SHP77 treated with DMSO at 0.1 percent for 48 hours (cell line): Measurements from ENCODE around the gene NR2C1.
"Not testable (repeated sequence)": the region's sequence is repeated elsewhere in the genome, so short reads cannot be mapped to it uniquely, and the experiment has no call there.

Source experiments
- DNase-seq: peaks from one replicate; lab custom pipeline; 2025; lab: John Stamatoyannopoulos, UW

NR2C1 gene

DNA sequence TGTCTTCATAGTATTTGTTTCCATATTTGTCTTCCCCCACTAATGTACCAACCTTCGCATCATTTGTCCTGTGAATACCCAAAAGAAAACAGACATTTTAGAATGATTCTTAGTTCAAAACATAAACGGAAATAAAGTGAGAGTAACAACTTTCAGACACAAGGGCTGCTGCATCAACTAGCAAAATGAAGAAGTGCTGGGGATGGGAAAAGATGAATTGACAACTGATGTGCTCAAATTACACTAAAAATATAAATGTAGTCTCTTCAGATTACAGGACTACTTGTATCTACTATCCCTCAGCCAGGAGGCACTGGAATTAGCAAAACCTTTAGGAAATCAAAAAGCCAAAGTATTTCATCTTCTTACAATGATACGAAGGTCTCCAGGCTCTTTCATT is 70.7 kb downstream of the NR2C1 start:
- no peak for DNase-seq

DNA sequence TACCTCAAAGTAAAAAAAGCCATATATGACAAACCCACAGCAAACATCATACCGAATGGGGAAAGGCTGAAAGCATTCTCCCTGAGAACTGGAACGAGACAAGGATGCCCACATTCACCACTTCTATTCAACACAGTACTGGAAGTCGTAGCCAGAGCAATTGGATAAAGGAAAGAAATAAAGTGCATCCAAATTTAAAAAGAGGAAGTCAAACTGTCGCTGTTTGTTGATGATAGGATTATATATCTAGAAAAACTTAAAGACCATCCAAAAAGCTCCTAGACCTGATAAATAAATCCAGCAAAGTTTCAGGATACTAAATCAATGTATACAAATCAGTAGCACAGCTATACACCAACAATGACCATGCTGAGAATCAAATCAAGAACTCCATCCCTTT is 75.1 kb downstream of the NR2C1 start:
- no peak for DNase-seq

DNA sequence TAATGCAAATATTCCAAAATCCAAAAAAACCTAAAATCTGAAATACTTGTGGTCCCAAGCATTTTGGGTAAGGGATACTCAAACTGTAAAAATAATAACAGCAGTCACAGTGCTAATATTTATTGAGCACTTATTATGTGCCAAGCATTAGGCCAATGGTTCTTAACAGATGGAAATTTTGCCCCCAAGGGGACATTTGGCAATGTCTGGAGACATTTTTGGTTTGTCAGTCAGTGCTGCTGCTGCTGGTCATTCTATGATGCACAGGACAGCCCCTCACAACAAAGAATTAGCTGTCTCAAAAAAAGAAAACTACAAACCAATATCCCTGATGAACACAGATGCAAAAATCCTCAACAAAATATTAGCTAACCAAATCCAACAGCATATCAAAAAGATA is 75.7 kb downstream of the NR2C1 start:
- DNase-seq: no peak

DNA sequence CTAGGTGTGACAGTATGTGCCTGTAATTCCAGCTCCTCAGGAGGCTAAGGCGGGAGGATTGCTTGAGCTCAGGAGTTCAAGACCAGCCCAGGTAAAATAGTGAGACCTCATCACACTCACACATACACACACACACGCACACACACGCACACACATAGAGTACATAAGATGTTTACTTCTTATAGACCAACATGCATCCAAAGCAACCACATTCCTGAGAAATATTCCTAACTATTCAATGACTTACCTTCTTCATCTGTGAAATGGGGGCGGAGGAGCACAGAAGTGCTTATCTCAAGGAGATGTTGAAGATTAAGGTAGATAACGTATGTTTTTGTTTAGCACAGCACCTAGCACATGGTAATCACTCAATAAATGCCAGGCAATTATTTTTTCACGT is 76.4 kb downstream of the NR2C1 start:
- no peak for DNase-seq

DNA sequence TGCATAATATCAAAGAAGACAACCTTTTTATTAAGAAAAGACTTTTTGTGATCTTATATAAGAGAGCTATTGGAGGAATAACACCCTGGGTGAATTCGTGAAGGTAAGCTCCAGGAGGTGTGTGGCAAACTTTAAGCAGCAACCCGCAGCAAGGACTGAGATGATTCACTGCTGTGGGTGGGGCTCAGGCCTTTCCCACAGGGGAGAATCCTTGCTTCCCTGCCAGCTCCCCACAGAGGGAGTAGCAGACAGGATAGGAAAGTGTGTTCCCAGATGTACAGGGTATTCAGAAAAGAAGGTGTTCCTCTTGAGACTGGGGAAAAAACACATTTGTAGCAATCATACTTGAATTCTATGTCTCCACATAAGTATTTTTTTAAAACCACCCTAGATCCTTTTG is 79.1 kb downstream of the NR2C1 start:
- DNase-seq: no peak

DNA sequence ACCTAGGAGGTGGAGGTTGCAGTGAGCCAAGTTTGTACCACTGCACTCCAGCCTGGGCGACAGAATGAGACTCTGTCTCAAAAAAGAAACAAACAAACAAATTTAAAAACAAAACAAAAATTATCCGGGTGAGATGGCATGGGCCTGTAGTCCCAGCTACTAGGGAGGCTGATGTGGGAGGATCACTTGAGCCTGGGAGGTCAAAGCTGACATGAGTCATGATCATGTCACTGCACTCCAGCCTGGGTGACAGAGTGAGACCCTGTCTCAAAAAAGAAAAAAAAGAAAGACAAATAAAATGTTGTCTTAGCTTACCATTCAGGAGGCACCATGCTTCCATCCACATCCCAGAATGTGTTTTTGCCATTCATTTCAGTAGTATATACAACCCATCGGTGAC is 79.6 kb downstream of the NR2C1 start:
- not testable (repeated sequence) for DNase-seq

DNA sequence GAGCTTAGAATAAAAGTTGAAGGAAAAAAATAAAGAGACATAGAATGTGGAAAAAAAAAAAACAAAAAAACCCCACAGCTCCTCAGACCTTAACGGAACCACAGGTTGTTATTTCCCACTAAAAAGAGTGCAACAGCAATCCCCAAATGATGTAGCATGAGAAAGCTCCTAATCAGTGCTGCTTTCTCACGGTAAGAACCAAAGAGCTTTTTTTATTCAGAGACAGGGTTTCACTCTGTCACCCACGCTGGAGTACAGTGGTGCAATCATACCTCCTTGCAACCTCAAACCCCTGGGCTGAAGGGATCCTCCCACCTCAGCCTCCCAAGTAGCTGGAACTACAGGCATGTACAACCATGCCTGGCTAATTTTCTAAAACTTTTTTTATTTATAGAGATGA is 83.2 kb downstream of the NR2C1 start:
- no peak for DNase-seq

DNA sequence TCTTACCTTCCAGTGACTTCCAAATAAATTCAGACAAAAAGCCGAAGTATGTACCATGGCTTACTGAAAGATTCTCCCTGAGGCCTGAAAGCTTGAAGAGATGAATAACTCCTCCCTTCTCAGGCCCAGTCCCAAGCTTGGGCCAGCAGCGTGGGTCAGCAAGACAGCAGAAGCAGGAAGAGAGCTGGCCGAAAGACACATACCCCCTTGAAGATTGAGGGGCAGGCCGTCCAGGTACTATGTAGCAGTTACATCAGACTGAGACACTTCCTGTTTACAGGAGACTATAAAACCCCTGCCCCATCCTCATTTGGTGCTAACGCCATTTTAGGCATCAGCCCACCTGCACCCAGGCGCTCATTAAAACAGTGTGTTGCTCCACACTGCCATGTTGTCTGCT is 84.9 kb downstream of the NR2C1 start:
- DNase-seq: no peak

DNA sequence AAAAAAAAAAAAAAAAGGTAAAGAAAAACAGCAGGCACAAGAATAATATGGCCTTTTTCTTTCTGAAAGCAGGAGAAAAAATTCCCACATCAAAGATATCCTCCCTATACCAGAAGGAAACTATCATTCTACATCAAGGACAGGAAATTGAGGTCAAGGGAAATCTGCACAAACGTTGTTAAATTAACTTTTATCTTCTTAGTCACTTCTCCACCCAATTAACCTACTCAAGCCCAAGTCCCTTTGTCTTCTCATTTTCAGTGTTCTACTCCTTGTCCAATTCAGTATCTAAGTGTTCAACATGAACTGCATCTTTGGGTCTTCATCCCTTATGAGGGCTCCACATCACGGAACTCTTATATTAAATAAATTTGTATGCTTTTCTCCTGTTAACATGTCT is 85.6 kb downstream of the NR2C1 start:
- no peak for DNase-seq

DNA sequence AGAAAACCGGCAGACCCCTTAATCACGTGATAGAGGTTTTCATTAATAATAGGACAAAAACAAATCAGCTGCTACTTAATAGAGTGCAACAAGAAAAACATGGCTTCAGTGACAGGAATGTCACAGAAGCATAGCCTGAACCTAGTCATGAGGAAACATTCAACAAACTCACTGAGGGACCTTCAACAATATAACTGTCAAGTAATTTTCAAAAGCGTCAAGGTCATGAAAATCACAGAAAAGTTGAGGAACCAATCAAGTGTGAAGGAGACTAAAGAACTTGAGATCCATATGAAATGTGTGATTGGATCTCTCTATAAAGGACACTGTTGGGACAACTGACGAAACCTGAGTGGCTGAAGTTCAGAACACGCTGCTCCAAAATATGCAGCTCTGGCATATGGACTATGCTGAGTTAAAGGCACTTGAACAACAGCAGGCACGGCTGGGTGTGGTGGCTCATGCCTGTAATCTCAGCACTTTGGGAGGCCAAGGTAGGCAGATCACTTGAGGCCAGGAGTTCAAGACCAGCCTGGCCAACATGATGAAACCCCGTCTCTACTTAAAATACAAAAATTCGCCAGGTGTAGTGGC is 86.2 kb downstream of the NR2C1 start:
- DNase-seq: no peak

DNA sequence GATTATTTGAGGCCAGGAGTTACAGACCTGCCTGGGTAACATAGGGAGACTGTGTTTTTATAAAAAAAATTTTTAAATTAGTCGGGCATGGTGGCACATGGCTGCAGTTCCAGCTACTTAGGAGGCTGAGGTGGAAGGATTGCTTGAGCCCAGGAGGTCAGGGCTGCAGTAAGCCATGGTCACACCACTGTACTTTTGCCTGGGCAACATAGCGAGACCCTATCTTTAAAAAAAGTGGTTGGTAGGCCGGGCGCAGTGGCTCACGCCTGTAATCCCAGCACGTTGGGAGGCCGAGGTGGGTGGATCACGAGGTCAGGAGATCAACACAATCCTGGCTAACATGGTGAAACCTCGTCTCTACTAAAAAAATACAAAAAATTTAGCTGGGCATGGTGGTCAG is 88.3 kb downstream of the NR2C1 start:
- not testable (repeated sequence) for DNase-seq

DNA sequence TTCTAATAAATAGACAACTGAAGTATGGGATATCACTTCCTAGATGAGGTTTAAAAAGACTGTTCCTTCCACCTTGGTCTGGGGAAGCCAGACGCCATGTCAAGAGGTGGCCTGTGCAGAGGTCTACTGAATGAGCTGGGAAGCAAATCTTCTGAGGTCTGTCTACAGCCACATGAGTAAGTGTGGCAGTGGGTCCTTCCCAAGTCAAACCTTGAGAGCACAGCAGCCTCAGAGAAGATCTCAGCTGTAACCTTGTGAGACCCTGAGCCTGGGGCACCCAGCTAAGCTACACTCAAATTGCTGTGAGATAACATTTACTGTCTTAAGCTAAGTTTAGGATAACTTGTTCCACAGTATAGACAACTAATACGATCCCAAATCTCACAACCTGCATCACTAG is 90.1 kb downstream of the NR2C1 start:
- DNase-seq: no peak

DNA sequence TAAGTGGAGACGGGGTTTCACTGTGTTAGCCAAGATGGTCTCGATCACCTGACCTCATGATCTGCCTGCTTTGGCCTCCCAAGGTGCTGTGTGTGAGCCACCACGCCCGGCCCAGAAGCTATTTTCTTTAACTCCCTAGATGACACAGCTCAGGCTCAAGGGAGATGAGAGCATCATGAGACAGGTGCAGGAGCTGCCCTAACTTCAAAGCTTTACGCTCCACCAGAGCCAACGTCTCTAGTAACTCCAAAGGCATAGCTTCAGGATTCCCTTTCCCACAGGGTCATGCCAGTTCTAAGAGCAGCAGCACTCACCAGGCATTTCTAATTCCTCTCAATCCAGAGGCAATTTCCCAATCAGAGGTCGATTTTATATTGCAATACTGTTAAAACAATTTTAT is 91.0 kb downstream of the NR2C1 start:
- no peak for DNase-seq

DNA sequence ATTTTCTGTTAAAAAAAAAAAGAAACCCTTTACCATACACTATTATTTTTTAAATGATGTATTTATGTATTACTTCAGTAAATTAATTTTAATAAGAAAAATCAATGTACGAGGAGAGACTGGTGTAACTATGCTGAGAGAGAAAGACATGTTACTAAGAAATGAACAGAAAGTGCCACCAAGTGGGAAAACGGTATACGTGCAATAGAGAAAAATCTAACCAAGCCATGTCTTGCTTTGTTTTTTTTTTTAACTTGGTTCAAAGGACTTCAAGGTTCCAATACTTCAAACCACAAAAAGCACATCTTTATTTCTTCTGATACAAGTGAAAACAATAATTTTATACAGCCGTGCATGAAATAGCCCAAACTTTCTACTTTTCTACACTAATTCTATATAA is 92.8 kb downstream of the NR2C1 start:
- DNase-seq: no peak

DNA sequence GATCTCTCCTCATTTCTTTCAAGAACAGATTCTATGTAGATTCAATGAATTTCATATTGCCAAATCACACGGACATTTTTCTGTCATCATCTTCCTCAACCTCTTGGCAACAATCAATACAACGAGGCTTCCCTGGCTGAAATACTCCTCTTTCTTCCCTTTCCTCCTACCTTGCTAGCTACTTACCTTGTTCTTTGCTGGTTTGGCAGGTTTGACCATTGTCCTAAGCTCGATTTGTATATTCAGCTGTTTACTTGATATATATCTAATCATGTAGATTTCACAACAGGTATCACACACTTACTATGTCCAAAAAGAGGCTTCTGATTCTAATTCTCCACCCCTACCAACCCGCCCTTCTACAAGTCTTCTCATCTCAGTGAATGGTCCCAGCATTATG is 93.5 kb downstream of the NR2C1 start:
- DNase-seq: no peak

DNA sequence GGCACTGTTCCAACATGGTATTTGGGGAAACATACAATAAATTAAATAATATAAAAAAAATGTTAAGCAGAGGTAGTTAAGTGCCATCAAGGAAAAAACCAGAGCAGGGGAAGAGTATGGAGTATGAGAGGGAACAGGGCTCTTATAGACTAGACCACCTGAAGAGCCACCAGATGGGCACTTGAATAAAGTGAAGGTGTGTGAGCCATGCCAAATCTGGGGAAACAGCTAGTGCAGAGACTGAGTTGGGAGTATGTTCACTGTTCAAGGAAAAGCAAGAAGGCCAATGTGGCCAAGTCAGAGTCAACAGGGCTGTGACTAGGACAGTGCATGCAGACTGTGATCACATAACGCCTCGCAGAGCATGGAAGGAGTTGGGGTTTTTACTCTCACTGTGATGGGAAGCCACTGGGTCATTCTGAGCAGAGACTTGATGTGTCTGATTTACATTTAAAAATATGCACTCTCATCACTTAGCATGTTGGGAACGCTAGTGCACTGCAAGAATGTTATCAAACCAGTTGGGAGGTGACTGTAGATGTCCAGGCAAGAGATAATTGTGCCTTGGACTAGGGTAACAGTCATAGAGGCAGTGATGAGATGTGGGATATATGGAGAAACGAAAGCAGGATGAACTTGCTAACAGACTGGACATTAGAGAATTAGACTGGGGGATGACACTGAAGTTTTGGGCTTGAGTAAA is 95.5 kb downstream of the NR2C1 start:
- DNase-seq: no peak

DNA sequence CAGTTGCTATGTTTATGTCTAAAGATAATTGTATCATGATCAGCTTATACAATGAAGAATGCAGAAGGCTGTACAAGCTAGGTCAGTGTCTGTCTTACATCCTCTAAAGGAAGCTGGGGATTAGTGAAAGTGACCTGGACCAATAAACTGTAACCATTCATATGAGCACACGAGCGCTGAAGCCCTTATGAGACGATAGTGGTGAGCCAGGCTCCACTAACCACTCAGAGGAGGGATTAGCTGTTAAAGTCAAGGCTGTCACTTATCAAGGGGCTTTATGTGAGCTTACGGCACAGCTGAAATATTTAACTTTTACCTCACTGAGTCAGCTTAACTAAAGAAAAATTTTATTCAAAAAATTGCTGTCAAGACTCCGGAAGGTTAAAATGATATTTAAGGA is 100.2 kb downstream of the NR2C1 start:
- no peak for DNase-seq

DNA sequence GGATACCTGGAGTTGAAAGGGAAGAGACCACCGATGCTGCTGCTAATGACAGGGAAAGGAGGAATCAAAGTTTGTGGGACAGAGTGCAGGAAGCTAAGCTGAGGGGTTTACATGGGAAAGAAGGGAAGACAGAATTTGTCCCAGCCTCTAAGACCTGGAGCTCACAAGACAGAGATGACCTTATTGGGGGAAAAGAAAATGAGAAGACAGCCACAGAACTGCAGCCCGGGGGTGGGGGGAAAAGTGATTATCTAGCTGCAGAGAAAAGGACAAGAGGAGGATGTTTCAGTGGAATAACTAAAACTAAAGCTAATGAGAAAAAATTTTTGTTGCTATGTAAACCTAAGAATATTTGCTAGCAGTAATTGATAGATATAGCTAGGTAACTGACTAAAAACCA is 100.6 kb downstream of the NR2C1 start:
- DNase-seq: no peak

DNA sequence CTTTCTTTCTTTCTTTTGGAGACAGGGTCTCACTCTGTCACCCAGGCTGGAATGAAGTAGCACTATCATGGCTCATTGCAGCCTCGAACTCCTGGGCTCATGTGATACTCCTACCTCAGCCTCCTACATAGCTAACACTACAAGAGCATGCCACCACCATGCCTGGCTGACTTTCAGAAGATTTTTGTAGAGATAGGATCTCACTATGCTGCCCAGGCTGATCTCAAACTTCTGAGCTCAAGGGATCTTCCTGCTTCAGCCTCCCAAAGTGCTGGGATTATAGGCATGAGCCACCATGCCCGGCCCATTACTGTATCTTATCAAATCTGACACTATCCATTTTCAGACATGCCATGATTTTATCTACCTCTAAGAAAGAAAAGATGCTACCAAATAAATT is 101.5 kb downstream of the NR2C1 start:
- no peak for DNase-seq

DNA sequence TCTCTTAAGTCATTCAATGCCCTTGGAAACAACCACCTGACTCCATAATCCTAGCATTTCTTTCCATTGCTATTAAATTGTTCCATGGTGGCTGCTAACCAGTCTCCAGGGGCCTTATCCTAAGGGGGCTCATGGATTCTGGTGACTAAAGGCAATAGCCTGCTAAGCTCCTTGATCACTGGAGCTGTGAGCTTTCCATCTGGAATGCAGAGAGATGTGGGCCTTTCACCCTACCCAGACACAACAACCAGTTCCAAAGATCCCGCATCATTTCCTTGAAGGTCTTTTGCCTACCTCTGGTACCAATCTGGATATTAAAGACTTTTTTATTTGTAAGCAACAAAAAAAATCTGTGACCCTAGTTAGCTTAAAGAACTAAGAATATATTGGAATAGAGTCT is 102.9 kb downstream of the NR2C1 start:
- no peak for DNase-seq
